CD4-positive, alpha-beta memory T cell (primary cell): Measurements from ENCODE around the gene SULF2. TPM values are rescaled to one million over a fixed set of nuclear protein-coding genes. Genes with fewer than 3 reads are reported as not detected.
A peak's percentile ranks its signal among the peaks of the same experiment; 100 is the strongest.

Source experiments
- CTCF ChIA-PET: fragments of 350-600 bp; sonication (Branson Sonifier 250); formaldehyde crosslinking; loops from one replicate; lab custom pipeline; 2021; ENCODE audit warnings: inconsistent platforms; ENCODE audit not compliant: partially characterized antibody; lab: Charles Lee
- POLR2A ChIA-PET: fragments of 350-600 bp; sonication (Branson Sonifier 250); formaldehyde crosslinking; loops from one replicate; lab custom pipeline; 2021; ENCODE audit not compliant: partially characterized antibody; lab: Charles Lee
- DNase-seq, 5 donors: peaks; one replicate each; pipeline versions ENCODE4 v3.0.0 to v3.0.0-alpha.2; 2020 to 2022; ENCODE audit warnings: mixed read lengths in 1 of 5
- H3K27ac ChIP-seq: one replicate; pipeline ENCODE4 v1.7.0; 2013; ENCODE audit warnings: low read depth, low read length
- H3K27me3 ChIP-seq: 2 replicates; pipeline ENCODE4 v1.7.0; 2013; ENCODE audit warnings: mild to moderate bottlenecking, low read length, moderate library complexity; ENCODE audit not compliant: insufficient read depth
- H3K36me3 ChIP-seq: 2 replicates; pipeline ENCODE4 v1.7.0; 2013; ENCODE audit warnings: mild to moderate bottlenecking, low read length, moderate library complexity; ENCODE audit not compliant: insufficient read depth
- H3K4me1 ChIP-seq: 2 replicates; pipeline ENCODE4 v1.7.0; 2013; ENCODE audit warnings: mild to moderate bottlenecking, low read length, moderate library complexity; ENCODE audit not compliant: insufficient read depth
- H3K4me3 ChIP-seq, 2 donors: one replicate each; pipeline ENCODE4 v1.7.0; 2013; ENCODE audit warnings: low read length in 2 of 2, mild to moderate bottlenecking in 1 of 2
- H3K9me3 ChIP-seq, 2 donors: one replicate each; pipeline ENCODE4 v1.7.0; 2013; ENCODE audit warnings: low read length in 2 of 2, control low read depth in 1 of 2; ENCODE audit not compliant: control insufficient read depth in 1 of 2
- H3K27ac Mint-ChIP-seq, 7 donors: one replicate each; pipeline ENCODE4 v1.8.0; 2020 to 2021; ENCODE audit warnings: mixed read lengths in 7 of 7, mild to moderate bottlenecking in 6 of 7, inconsistent platforms in 3 of 7, moderate library complexity in 3 of 7
- H3K27me3 Mint-ChIP-seq, 2 donors: one replicate each; pipeline ENCODE4 v1.8.0; 2020 to 2021; ENCODE audit warnings: mixed read lengths in 2 of 2
- H3K36me3 Mint-ChIP-seq, 2 donors: one replicate each; pipeline ENCODE4 v1.8.0; 2020 to 2021; ENCODE audit warnings: mixed read lengths in 2 of 2, inconsistent platforms in 1 of 2, mild to moderate bottlenecking in 1 of 2
- H3K4me1 Mint-ChIP-seq, 4 donors: one replicate each; pipeline ENCODE4 v1.8.0; 2020 to 2021; ENCODE audit warnings: mixed read lengths in 4 of 4, mild to moderate bottlenecking in 1 of 4
- H3K4me3 Mint-ChIP-seq, 8 donors: one replicate each; pipeline ENCODE4 v1.8.0; 2020 to 2021; ENCODE audit warnings: mixed read lengths in 8 of 8, mild to moderate bottlenecking in 7 of 8, moderate library complexity in 6 of 8, inconsistent platforms in 3 of 8
- H3K9me3 Mint-ChIP-seq, 8 donors: one replicate each; pipeline ENCODE4 v1.8.0; 2020 to 2021; ENCODE audit warnings: mixed read lengths in 8 of 8, mild to moderate bottlenecking in 5 of 8, inconsistent platforms in 3 of 8, moderate library complexity in 1 of 8
- intact Hi-C: fragments of 100-400 bp; cut with micrococcal nuclease; formaldehyde crosslinking; loops from one replicate; pipeline ENCODE4 v1.15.1; 2023
- polyA plus RNA-seq, 2 donors: library from polyadenylated mRNA; unstranded; fragments of 300-500 nt; fragmentation: Illumina TruSeq; gene quantifications; one replicate each; pipeline ENCODE4 v1.2.3, GENCODE V29; 2021
- total RNA-seq, 2 experiments: library from RNA; stranded (reverse); gene quantifications; one replicate each; pipeline ENCODE4 v1.2.3, GENCODE V29; 2021

Gene SULF2
- total and polyA plus RNA-seq, 4 experiments from 2014 or later, result 0.16 to 1.3 (median 0.55) TPM

DNA sequence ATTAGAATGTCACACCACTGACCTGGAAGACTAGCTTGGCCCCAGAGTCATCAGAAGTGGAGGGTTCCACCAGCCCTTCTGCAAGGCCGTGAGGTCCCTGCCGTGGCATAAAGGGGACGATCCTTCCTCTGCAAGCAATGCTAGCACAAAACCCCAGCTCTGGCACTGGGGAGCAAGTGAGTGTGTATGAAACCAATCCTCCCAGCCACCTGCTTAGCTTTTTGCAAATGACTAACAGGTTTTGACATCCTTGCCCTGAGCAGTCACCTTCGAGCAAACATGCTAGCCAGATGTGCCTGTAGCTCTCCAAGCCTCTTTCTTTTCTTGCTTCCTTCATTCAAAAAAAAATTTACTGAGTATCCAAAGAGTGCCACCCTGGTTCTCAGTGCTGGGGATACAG, 8.6 kb downstream of the SULF2 start:
- Histone ChIP-seq H3K4me3 (no peak overlapping the region), H3K4me1 (no peaks in the 10 kb centered on the region), H3K36me3 (no peaks in the 10 kb centered on the region), H3K27me3 (no peaks in the 10 kb centered on the region), H3K27ac (no peak overlapping the region), H3K9me3 (no peaks in the 10 kb centered on the region)
- Mint-ChIP-seq H3K36me3 (peaks cover 0 to 4% of the 10 kb centered on the region in 2 donors), H3K27me3 (peaks cover 2 to 8% of the 10 kb centered on the region in 2 donors), H3K27ac (no peak overlapping the region), H3K4me1 (no peaks in the 10 kb centered on the region), H3K4me3 (no peak overlapping the region), H3K9me3 (peaks cover 0 to 15% (median 10%) of the 10 kb centered on the region in 8 donors)
- ChIA-PET CTCF (no interaction called here), POLR2A (no interaction called here)
- intact Hi-C loops, result no loop called here
- no peak for DNase-seq

DNA sequence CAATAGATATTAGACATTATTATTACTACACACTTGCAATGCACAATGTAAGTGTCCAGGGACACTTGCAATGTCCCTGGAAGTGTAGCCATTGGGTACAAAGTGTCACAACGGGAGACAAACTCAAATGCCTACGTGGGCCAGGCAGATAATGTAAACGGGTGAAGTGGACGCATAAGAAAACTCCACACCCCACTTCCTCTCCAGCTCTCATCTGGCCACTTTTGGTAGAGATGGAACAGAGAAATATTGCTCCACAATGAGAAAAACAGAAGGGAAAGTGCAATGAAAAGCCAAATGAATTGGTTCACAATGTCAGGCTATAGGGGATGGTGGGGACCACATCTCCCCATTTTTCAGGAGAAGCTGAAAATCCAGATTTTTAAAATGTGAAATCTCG, 9.4 kb downstream of the SULF2 start:
- POLR2A ChIA-PET, result no interaction called here
- Histone ChIP-seq H3K4me1 (no peaks in the 10 kb centered on the region), H3K27ac (no peak overlapping the region), H3K9me3 (no peaks in the 10 kb centered on the region), H3K27me3 (no peaks in the 10 kb centered on the region), H3K4me3 (no peak overlapping the region), H3K36me3 (no peaks in the 10 kb centered on the region)
- Mint-ChIP-seq H3K4me3 (no peak overlapping the region), H3K9me3 (peaks cover 0 to 15% (median 10%) of the 10 kb centered on the region in 8 donors), H3K27me3 (peaks cover 2 to 8% of the 10 kb centered on the region in 2 donors), H3K4me1 (no peaks in the 10 kb centered on the region), H3K36me3 (peaks cover 0 to 4% of the 10 kb centered on the region in 2 donors), H3K27ac (no peak overlapping the region)
- CTCF ChIA-PET, result no interaction called here
- DNase-seq, result no peak
- intact Hi-C loops, result no loop called here

DNA sequence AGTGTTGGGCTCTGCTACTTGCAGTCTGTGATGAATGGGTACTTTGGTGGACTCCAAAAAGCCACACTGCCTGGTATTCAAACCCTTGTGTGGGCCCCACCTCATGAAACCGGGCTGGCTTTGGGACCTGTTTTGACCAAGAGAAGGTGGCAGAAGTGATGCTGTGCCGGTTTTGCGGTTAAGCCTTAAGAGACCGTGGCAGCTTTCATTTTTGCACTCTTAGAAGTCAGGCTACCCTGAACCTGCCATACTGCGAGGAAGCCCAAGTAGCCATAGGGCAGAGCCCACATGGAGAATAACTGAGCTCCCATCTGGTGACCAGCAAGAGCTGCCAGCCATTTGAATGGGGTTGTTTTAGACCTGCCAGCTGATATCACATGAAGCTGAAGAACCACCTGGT, 10.2 kb downstream of the SULF2 start:
- Mint-ChIP-seq H3K9me3 (peaks cover 0 to 20% (median 14%) of the 10 kb centered on the region in 8 donors), H3K4me1 (no peaks in the 10 kb centered on the region), H3K36me3 (peaks cover 0 to 4% of the 10 kb centered on the region in 2 donors), H3K27me3 (peaks cover 2 to 8% of the 10 kb centered on the region in 2 donors), H3K27ac (no peak overlapping the region), H3K4me3 (no peak overlapping the region)
- Histone ChIP-seq H3K36me3 (no peaks in the 10 kb centered on the region), H3K4me3 (no peak overlapping the region), H3K27ac (no peak overlapping the region), H3K9me3 (no peaks in the 10 kb centered on the region), H3K4me1 (no peaks in the 10 kb centered on the region), H3K27me3 (no peaks in the 10 kb centered on the region)
- POLR2A ChIA-PET, result no interaction called here
- CTCF ChIA-PET, result interaction anchor here (0.5 kb wide), 1 partner anchor 17 kb away, joined by 6 read pairs; no protein-coding TSS in a partner anchor
- intact Hi-C loops, result no loop called here
- no peak for DNase-seq

DNA sequence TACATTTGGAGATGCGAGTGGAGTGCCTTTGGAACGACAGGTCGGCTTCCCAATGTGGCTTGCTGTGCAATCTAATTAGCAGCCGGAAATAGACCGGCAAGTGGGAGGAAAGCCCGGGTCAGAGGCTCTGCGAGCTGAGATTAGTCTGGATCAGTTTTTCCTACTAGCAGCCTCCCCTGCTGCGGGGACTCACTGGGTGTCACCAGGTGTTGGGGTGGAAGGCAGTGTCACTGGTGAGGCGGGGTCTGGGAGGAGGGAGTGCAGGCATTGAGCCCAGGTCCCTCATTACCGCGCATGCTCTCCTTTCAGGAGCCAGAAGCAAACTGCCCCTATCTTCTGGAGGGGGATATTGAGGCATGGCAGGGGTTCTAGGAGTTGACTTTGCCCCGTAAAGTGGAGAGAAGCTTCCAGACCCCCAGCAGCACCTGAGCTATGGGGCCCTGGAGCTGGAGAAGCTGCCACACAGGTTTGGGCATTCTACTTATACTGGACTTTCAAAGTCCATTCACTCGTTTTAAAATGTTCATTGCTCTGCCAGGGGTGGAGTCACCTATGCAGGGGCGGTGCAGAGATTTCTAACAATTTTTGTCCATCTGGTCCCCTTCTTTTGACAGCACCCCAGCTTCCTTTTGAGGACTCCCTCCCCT, 11.0 kb downstream of the SULF2 start:
- Mint-ChIP-seq H3K4me1 (no peaks in the 10 kb centered on the region), H3K9me3 (peaks cover 0 to 20% (median 14%) of the 10 kb centered on the region in 8 donors), H3K4me3 (no peak overlapping the region), H3K27me3 (peaks cover 2 to 8% of the 10 kb centered on the region in 2 donors), H3K36me3 (peaks cover 0 to 7% of the 10 kb centered on the region in 2 donors), H3K27ac (no peak overlapping the region)
- Histone ChIP-seq H3K4me3 (no peak overlapping the region), H3K27me3 (no peaks in the 10 kb centered on the region), H3K27ac (no peak overlapping the region), H3K4me1 (no peaks in the 10 kb centered on the region), H3K9me3 (no peaks in the 10 kb centered on the region), H3K36me3 (no peaks in the 10 kb centered on the region)
- POLR2A ChIA-PET, result no interaction called here
- intact Hi-C loops, result no loop called here
- no peak for DNase-seq
- CTCF ChIA-PET, result no interaction called here

DNA sequence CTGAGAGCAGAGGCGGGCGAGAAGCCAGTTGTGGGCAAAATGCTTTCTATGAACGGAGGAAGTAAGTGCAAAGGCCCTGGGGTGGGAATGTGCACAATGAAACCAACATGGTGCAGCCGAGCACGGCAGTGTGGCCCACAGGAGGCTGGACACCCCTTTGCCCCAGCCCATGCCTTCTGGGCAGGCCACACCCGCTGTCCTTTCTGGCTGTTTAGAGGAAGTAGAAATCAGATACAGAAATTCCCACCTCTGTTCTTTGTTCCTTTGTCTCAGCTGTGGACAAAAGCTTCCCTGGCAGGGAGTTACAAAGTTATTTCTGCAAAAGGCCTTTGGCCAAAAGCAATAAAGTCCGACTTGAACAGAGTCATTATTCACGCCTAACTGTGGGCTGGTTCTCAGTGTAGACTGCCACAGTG, 11.9 kb downstream of the SULF2 start:
- Mint-ChIP-seq H3K27me3 (peaks cover 2 to 8% of the 10 kb centered on the region in 2 donors), H3K36me3 (peaks cover 0 to 7% of the 10 kb centered on the region in 2 donors), H3K9me3 (peaks cover 0 to 20% (median 14%) of the 10 kb centered on the region in 8 donors), H3K4me1 (no peaks in the 10 kb centered on the region), H3K4me3 (peak overlapping the region in 1 of 8 donors; percentile 56), H3K27ac (no peak overlapping the region)
- H3K4me3 ChIP-seq, result no peak overlapping the region
- ChIA-PET POLR2A (no interaction called here), CTCF (no interaction called here)
- no peak for DNase-seq
- no peaks in the 10 kb centered on the region for H3K27me3 ChIP-seq
- H3K9me3 ChIP-seq, result no peaks in the 10 kb centered on the region
- no peak overlapping the region for H3K27ac ChIP-seq
- intact Hi-C loops, result no loop called here
- no peaks in the 10 kb centered on the region for H3K4me1 ChIP-seq
- H3K36me3 ChIP-seq, result no peaks in the 10 kb centered on the region

DNA sequence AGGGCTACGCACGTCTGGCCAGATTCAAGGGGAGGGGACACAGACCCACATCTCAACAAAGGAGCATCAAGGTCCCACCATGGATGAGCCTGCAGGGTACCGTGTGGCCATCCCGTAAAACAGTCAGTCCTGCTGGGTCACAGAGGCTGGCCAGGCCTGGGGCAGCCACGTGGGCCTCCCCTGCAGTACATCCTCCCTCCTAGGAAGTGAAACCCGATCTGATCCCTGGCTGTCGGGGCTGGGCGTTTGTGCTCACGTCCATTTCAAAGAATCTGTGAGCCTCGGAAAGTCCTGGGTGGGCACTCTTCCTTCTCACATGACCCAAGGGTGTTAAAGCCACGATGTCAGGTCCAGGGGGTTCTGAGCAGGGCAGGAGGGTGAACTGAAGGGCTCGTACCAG, 14.3 kb downstream of the SULF2 start:
- Mint-ChIP-seq H3K4me1 (no peaks in the 10 kb centered on the region), H3K4me3 (no peak overlapping the region), H3K27me3 (peaks cover 2 to 5% of the 10 kb centered on the region in 2 donors), H3K36me3 (peaks cover 0 to 4% of the 10 kb centered on the region in 2 donors), H3K27ac (no peak overlapping the region), H3K9me3 (peaks cover 0 to 15% (median 10%) of the 10 kb centered on the region in 8 donors)
- H3K9me3 ChIP-seq, result no peaks in the 10 kb centered on the region
- H3K4me1 ChIP-seq, result no peaks in the 10 kb centered on the region
- intact Hi-C loops, result no loop called here
- H3K27me3 ChIP-seq, result no peaks in the 10 kb centered on the region
- no peak overlapping the region for H3K27ac ChIP-seq
- no peaks in the 10 kb centered on the region for H3K36me3 ChIP-seq
- DNase-seq, result no peak
- H3K4me3 ChIP-seq, result no peak overlapping the region
- CTCF ChIA-PET, result no interaction called here
- POLR2A ChIA-PET, result no interaction called here

DNA sequence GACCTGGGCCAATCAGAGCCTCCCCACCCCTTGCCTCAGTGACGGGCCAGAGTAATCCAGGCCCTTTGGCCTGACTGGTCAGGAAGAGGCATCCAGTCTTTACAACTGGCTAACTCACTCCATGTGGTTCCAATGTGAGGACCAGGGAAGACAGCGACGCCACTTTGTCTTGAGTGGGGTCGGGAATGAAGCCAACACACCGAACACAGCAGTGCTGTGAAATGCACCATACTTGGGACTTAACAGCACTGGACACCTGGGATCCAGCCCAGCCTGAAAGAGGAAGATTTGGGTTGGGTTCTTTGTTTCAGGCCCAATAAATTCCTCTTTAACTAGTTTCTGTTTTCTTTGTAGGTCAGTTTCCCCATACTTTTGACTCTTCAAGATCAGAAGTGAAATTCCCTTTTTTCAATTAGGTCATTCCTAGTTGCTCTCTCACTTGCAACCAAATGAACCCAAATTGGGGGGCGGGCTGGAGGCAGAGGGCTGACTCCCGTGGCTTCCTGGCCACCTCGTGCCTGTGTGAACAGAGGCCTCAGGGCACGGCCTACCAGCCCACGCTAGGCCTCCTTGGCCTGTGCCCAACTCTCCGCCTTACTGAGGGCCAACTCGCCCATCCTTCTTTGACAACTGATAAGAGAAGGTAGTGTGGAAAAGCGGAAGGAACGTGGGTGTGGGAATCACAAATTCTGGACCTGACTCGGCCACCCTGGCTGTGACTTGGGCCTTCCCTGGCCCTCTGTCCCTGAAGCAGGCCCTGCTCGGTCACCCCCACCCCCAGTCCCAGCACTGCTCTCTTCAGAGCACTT, 17.1 kb downstream of the SULF2 start:
- Histone ChIP-seq H3K36me3 (no peaks in the 10 kb centered on the region), H3K27me3 (no peaks in the 10 kb centered on the region), H3K4me1 (no peaks in the 10 kb centered on the region), H3K27ac (no peak overlapping the region), H3K4me3 (no peak overlapping the region), H3K9me3 (no peaks in the 10 kb centered on the region)
- no peak overlapping the region for H3K4me3 Mint-ChIP-seq
- DNase-seq, result no peak
- intact Hi-C loops, result no loop called here
- peaks cover 0 to 8% (median 2%) of the 10 kb centered on the region in 8 donors for H3K9me3 Mint-ChIP-seq
- CTCF ChIA-PET, result no interaction called here
- peaks cover 0 to 4% of the 10 kb centered on the region in 2 donors for H3K36me3 Mint-ChIP-seq
- POLR2A ChIA-PET, result no interaction called here
- no peaks in the 10 kb centered on the region for H3K4me1 Mint-ChIP-seq
- H3K27ac Mint-ChIP-seq, result no peak overlapping the region
- H3K27me3 Mint-ChIP-seq, result peaks cover 8 to 16% of the 10 kb centered on the region in 2 donors
